ACC112 (cell line): ENCODE results near the gene NSD2.
"Not testable (repeated sequence)": the region's sequence is repeated elsewhere in the genome, so short reads cannot be mapped to it uniquely, and the experiment has no call there.

Source experiments
- H2AFZ ChIP-seq: fragments of 200-600 bp; sonication (generic); one replicate; pipeline ENCODE4 v1.6.0; 2017; ENCODE audit warnings: antibody characterized with exemption, low read length; ENCODE audit not compliant: unreplicated experiment
- H3K27ac ChIP-seq: fragments of 200-600 bp; sonication (generic); 2 replicates; pipeline ENCODE4 v1.5.1; 2014; ENCODE audit warnings: low read depth, mild to moderate bottlenecking, antibody characterized with exemption, low read length, moderate library complexity
- H3K27me3 ChIP-seq: fragments of 200-600 bp; sonication (generic); 2 replicates; pipeline ENCODE4 v1.6.1; 2014; ENCODE audit warnings: mild to moderate bottlenecking, antibody characterized with exemption, low read length, moderate library complexity, mixed read lengths; ENCODE audit not compliant: insufficient read depth
- H3K36me3 ChIP-seq: fragments of 200-600 bp; sonication (generic); 2 replicates; pipeline ENCODE4 v1.6.1; 2016; ENCODE audit warnings: mild to moderate bottlenecking, antibody characterized with exemption, low read length, moderate library complexity, mixed read lengths; ENCODE audit not compliant: insufficient read depth
- H3K4me1 ChIP-seq: fragments of 200-600 bp; sonication (generic); one replicate; pipeline ENCODE4 v1.6.1; 2016; ENCODE audit warnings: low read length, mixed read lengths; ENCODE audit not compliant: insufficient read depth, unreplicated experiment, control insufficient read depth
- H3K4me3 ChIP-seq: fragments of 200-600 bp; sonication (generic); 2 replicates; pipeline ENCODE4 v1.5.1; 2014; ENCODE audit warnings: mild to moderate bottlenecking, low read depth, low read length
- H3K79me2 ChIP-seq: fragments of 200-600 bp; sonication (generic); one replicate; pipeline ENCODE4 v1.6.0; 2016; ENCODE audit warnings: low read length; ENCODE audit not compliant: control insufficient read depth, unreplicated experiment, insufficient read depth

Gene NSD2

DNA sequence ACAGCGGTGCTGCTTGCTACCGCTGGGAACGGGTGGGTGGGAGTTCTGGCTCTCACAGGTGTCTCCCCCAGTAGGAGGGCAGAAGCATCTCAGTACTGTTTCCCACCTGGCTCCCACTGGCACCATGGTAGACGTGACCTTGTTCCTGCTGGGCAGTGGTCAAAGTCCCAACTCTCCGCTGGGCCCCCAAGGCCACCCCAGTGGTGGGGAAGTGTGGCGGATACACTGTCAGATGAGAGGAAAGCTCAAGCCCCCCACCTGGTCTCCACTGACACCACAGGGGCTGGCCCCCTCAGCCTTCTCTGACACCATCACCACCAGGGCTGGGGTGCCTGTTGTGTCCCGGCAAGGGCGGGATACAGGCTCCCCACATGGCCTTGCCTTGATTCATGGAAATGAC lies 39.9 kb upstream of the NSD2 start:
- no peak overlapping the region for H3K27ac ChIP-seq
- H3K4me1 ChIP-seq, result no peaks in the 10 kb centered on the region
- no peak overlapping the region for H2AFZ ChIP-seq
- no peak overlapping the region for H3K4me3 ChIP-seq
- H3K79me2 ChIP-seq, result no peaks in the 10 kb centered on the region
- H3K36me3 ChIP-seq, result peaks cover 8% of the 10 kb centered on the region; the same call in 1 of the 2 replicates
- no peaks in the 10 kb centered on the region for H3K27me3 ChIP-seq

DNA sequence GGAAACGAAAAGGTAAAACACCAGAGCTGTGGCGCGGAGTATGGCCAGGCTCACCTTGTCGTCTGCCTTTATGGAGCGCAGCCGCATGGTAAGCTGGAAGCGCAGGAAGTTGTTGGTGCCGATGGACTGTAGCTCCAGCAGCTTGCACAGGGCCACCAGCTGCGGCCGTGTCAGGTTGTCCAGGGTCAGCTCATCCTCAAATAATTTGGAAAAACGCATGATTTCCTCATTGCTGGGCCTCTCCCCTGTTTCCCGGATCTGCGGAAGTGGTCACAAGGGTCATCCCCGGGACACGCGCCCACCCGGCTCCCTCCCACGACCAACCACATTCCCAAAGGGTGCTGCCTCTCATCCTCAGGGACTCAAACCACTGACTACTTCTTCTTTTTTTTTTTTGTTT lies 38.5 kb upstream of the NSD2 start:
- Histone ChIP-seq H3K27me3 (no peaks in the 10 kb centered on the region), H3K79me2 (no peaks in the 10 kb centered on the region), H3K36me3 (peaks cover 13% of the 10 kb centered on the region; the same call in 1 of the 2 replicates), H2AFZ (no peak overlapping the region), H3K27ac (no peak overlapping the region), H3K4me3 (no peak overlapping the region), H3K4me1 (no peaks in the 10 kb centered on the region)

DNA sequence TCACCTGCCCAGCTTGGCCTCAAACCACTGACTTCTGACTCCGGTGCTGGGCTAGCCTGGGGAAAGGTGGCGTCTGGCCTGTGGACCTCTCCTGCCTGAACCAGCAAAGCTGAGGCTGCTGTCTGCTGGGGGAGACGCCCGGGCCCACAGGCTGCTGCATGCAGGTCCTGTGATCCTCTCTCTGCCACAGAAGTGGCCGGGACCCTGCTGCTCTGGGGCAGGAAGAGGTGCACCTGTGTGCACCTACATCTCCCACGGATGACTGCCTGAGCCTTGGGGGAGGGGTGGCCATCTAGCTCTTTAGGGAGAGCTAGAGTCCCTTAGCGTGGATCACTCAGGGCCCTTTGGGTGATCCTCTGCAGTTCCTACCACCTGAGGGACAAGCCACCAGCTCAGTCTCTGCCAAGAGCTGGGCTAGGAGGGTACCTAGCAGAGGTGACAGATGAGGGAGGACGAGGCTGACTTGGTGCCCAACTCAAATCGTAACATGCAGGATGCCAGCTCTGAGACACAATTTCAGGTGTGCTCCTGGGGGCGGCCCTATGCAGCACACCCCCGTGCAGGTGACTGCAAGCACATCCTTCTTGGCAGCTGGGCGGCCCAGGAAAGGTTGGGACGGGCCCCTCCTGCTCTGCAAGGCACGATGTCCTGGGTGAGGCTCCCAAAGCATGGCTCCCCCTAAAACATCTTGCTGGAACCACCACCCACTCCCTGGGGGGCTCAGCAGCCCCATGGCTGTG lies 37.7 kb upstream of the NSD2 start:
- H3K4me3 ChIP-seq, result no peak overlapping the region
- no peaks in the 10 kb centered on the region for H3K79me2 ChIP-seq
- no peak overlapping the region for H2AFZ ChIP-seq
- peaks cover 14% of the 10 kb centered on the region; the same call in 1 of the 2 replicates for H3K36me3 ChIP-seq
- no peak overlapping the region for H3K27ac ChIP-seq
- no peaks in the 10 kb centered on the region for H3K27me3 ChIP-seq
- H3K4me1 ChIP-seq, result no peaks in the 10 kb centered on the region

DNA sequence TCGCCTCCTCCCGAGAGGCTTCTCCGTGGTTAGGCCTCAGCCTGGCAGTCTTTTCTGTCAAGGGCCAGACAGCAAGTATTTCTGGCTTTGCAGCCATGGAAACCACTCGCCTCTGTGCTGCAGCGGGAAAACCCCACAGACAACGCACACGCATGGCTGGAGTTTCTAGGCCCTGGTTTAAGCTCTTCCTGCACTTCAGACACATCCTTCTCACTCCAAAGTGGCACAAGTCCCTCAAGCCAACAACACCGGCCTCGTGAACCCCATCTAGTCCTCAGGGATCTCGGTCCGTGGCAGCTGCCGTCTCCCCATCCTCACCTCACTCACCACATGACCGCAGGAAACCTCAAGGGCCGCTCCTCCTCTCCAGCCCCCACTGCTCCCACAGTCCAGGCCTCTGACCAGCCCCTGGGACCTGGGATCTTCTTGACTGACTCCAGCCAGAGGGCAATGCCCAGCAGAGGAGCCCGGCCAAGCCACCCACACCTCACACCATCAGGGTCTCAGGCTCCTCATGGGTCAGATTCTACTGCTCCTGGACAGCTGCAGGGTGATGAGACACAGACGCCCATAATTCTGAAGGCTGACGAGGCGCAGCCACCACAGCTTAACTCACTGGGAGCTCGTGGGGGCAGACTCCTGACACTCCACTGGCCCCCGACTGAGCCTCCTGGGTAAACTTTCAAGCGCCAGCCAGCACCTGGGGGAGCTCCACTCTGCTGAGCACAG lies 37.0 kb upstream of the NSD2 start:
- Histone ChIP-seq H3K27ac (no peak overlapping the region), H3K79me2 (peaks cover 2% of the 10 kb centered on the region), H3K27me3 (no peaks in the 10 kb centered on the region), H3K4me3 (no peak overlapping the region), H3K36me3 (peaks cover 15% of the 10 kb centered on the region; the same call in 1 of the 2 replicates), H2AFZ (no peak overlapping the region), H3K4me1 (no peaks in the 10 kb centered on the region)

DNA sequence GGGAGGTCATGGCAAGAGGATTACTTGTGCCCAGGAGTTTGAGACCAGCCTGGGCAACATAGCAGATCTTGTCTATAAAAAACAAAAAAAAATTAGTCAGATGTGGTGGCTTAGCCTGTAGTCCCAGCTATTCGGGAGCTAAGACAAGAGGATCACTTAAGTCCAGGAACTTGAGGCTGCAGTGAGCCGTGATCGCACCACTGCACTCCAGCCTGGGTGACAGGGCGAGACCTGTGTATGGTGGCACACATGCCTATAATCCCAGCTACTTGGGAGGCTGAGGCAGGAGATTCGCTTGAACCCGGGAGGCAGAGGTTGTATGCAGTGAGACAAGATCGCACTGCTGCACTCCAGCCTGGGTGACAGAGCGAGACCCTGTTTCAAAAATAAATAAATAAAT lies 35.4 kb upstream of the NSD2 start:
- H3K27me3 ChIP-seq, H2AFZ ChIP-seq, H3K4me3 ChIP-seq, H3K79me2 ChIP-seq, H3K4me1 ChIP-seq, H3K27ac ChIP-seq: not testable (repeated sequence)
- H3K36me3 ChIP-seq, result peaks cover 18% of the 10 kb centered on the region; the same call in 1 of the 2 replicates

DNA sequence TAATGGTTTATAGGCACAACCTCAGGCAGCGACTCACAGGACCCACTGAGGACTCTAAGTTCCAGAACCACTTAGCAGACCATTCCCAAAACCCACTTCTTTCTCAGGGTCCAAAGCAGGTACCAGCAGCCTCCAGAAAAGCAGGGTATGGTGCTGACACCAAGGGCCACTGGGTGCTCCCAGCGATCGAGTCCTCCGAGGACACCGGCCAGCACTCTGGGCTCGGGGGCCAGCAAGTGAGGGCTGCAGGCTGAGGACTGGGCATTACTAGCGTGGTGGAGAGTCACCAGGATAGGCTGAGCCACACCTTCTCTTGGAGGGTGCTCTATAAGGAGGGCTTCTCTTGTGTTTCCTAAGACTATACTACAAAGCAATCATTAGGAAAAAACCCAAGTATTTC lies 34.5 kb upstream of the NSD2 start:
- Histone ChIP-seq H3K27me3 (no peaks in the 10 kb centered on the region), H3K4me3 (no peak overlapping the region), H3K79me2 (peaks cover 9% of the 10 kb centered on the region), H3K27ac (no peak overlapping the region), H3K36me3 (peaks cover 22% of the 10 kb centered on the region; the same call in 1 of the 2 replicates), H2AFZ (no peak overlapping the region), H3K4me1 (no peaks in the 10 kb centered on the region)

DNA sequence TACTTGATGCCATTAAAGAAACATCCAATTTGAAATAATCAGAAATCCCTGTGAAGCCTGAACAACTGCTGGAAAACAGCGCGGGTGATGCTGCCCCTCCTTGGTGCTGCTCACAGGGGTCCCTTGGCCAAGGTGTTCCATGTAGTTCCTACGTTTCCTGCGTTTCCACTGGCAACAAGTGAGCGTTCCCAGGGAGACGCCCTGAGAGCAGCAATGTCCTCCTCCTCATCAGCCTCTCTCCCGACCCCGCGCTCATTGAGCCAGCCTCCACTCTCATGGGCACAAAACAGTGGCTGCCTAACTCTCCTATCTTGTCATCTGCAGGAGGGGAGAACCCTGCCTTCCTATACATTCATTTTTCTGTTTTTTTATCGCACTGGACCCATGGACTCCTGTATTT lies 34.1 kb upstream of the NSD2 start:
- no peak overlapping the region for H2AFZ ChIP-seq
- peaks cover 13% of the 10 kb centered on the region for H3K79me2 ChIP-seq
- no peak overlapping the region for H3K27ac ChIP-seq
- H3K36me3 ChIP-seq, result peaks cover 22% of the 10 kb centered on the region; the same call in 1 of the 2 replicates
- H3K4me3 ChIP-seq, result no peak overlapping the region
- H3K27me3 ChIP-seq, result no peaks in the 10 kb centered on the region
- no peaks in the 10 kb centered on the region for H3K4me1 ChIP-seq

DNA sequence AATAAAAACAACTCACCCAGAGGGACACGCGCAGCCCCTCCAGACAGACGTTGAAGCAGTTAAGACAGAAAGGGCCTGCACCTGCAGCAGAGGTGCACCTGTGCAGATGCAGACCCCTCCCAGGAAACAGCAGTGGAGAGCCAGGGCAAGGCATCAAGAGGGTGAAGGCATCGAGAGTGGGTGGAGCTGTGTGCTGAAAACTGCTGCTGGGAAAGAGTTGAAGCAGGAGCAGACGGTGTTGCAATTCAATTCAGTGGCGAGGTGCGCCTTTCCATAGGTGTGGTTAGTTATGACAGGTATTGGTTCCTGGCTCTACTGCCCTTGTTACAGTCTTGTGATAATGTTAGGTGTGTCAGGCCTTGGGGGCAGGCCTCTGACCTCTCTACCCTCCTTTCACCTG lies 31.9 kb upstream of the NSD2 start:
- Histone ChIP-seq H3K4me1 (peaks cover 21% of the 10 kb centered on the region), H3K36me3 (peaks cover 22% of the 10 kb centered on the region; the same call in 1 of the 2 replicates), H3K27ac (no peak overlapping the region), H3K4me3 (no peak overlapping the region), H3K79me2 (peaks cover 22% of the 10 kb centered on the region), H2AFZ (no peak overlapping the region), H3K27me3 (no peaks in the 10 kb centered on the region)

DNA sequence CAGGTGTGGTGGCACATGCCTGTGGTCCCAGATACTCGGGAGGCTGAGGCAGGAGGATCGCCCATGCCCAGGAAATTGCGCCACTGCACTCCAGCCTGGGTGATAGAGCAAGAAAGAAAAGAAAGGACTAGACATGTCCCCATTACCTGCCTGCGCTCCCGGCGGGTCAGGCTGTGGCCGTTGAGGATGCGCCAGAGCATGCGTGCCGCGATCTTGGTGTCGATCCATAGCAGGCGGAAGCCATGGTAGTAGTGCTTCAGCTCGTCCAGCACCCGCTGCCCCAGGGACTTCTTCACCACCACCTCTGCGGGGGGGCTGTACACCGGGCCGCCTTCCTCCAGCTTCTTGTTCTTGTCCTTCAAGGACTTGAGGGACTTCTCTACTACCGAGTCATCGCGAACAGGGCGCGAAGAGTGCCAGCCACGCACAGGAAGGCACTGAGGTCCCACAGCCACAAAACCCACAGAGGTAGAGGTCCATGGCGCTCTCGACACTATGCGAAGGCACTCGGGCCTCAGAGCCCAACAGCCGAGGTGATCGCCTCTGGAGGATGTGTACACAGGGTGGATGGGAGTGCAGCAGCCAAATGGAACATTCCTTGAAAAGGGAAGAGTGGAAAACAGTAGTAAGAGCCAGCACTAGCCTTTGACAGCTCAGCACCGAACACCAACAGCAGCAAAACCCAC lies 29.8 kb upstream of the NSD2 start:
- Histone ChIP-seq H3K36me3 (peaks cover 17% of the 10 kb centered on the region; the same call in 1 of the 2 replicates), H3K27ac (no peak overlapping the region)

DNA sequence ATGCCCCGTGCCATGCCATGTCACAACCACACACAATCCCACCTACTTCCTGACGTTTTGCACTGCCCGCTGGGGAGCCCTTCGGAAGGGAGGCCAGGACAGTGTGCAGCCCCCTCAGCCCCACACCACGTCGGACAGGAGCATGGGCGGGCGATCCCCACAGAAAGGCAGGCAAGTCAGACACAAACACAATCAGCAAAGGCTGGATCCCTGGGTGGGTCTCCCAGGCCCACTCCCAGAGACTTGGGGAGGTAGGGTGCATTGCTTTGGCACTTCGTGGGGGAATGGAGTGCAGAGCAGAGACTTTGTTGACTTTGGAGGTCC lies 29.3 kb upstream of the NSD2 start:
- no peak overlapping the region for H3K27ac ChIP-seq
- no peak overlapping the region for H3K4me3 ChIP-seq
- H2AFZ ChIP-seq, result no peak overlapping the region
- peaks cover 22% of the 10 kb centered on the region for H3K4me1 ChIP-seq
- H3K79me2 ChIP-seq, result peaks cover 25% of the 10 kb centered on the region
- no peaks in the 10 kb centered on the region for H3K27me3 ChIP-seq
- H3K36me3 ChIP-seq, result peaks cover 17% of the 10 kb centered on the region; the same call in 1 of the 2 replicates

More for the DNA sequence above, 29.8 kb upstream of the NSD2 start:
- Histone ChIP-seq H2AFZ (no peak overlapping the region), H3K4me3 (no peak overlapping the region), H3K4me1 (peaks cover 22% of the 10 kb centered on the region), H3K27me3 (no peaks in the 10 kb centered on the region), H3K79me2 (peaks cover 25% of the 10 kb centered on the region)
